HG02981 (cell line): Measurements from ENCODE around the gene TRIB2.
"Not testable (repeated sequence)": the region's sequence is repeated elsewhere in the genome, so short reads cannot be mapped to it uniquely, and the experiment has no call there.

Experiments
- ATAC-seq: cut with Tn5 transposase; IDR thresholded peaks from one replicate; pipeline ENCODE4 v1.9.1; 2021; ENCODE audit warnings: mild to moderate bottlenecking, moderate library complexity; ENCODE audit not compliant: unreplicated experiment

Gene TRIB2

GRCh38 chr2:12716282-12717190, at the start of gene TRIB2:
Gene TRIB2 (plus strand): TSS chr2:12716936. CDS start chr2:12718308, 1,372 bp downstream.
- peak; percentile 80 for ATAC-seq

GRCh38 chr2:12669036-12669435, 47.7 kb upstream of the TRIB2 start:
- ATAC-seq: no peak

- ATAC-seq: no peak
Observed at GRCh38 chr2:12672711-12673315, 43.9 kb upstream of the TRIB2 start.

GRCh38 chr2:12674644-12675328, 42.0 kb upstream of the TRIB2 start:
- no peak for ATAC-seq

- no peak for ATAC-seq
Observed at GRCh38 chr2:12675352-12675795, 41.4 kb upstream of the TRIB2 start.

GRCh38 chr2:12675801-12676200, 40.9 kb upstream of the TRIB2 start:
- ATAC-seq: no peak

- no peak for ATAC-seq
Observed at GRCh38 chr2:12676771-12677170, 40.0 kb upstream of the TRIB2 start.

GRCh38 chr2:12678186-12678585, 38.5 kb upstream of the TRIB2 start:
- ATAC-seq: no peak

- ATAC-seq: no peak
Observed at GRCh38 chr2:12679550-12680072, 37.1 kb upstream of the TRIB2 start.

GRCh38 chr2:12680115-12680514, 36.6 kb upstream of the TRIB2 start:
- not testable (repeated sequence) for ATAC-seq

GRCh38 chr2:12682017-12682416, 34.7 kb upstream of the TRIB2 start:
- no peak for ATAC-seq

GRCh38 chr2:12683457-12684100, 33.2 kb upstream of the TRIB2 start:
- no peak for ATAC-seq

- ATAC-seq: no peak
Observed at GRCh38 chr2:12684471-12684936, 32.2 kb upstream of the TRIB2 start.

GRCh38 chr2:12685145-12685544, 31.6 kb upstream of the TRIB2 start:
- no peak for ATAC-seq

- ATAC-seq: no peak
Observed at GRCh38 chr2:12685956-12686355, 30.8 kb upstream of the TRIB2 start.

GRCh38 chr2:12686708-12687283, 29.9 kb upstream of the TRIB2 start:
- no peak for ATAC-seq

GRCh38 chr2:12688091-12688490, 28.6 kb upstream of the TRIB2 start:
- ATAC-seq: no peak

- ATAC-seq: no peak
Observed at GRCh38 chr2:12688893-12689292, 27.8 kb upstream of the TRIB2 start.

GRCh38 chr2:12693509-12693908, 23.2 kb upstream of the TRIB2 start:
- no peak for ATAC-seq

- peak; percentile 75 for ATAC-seq
Observed at GRCh38 chr2:12694990-12695774, 21.6 kb upstream of the TRIB2 start.
